SU-DHL-6 (cell line): ENCODE results near the gene ATOSB.

Source experiments
- H2AFZ ChIP-seq: fragments of 200-600 bp; sonication (generic); 2 replicates; pipeline ENCODE4 v1.6.1; 2014; ENCODE audit warnings: low read depth, mild to moderate bottlenecking, moderate library complexity, mixed read lengths, antibody characterized with exemption, low read length; ENCODE audit not compliant: severe bottlenecking
- H3F3A ChIP-seq: fragments of 200-600 bp; shearing (Covaris generic); 2 replicates; pipeline ENCODE4 v1.6.0; 2016; ENCODE audit warnings: antibody characterized with exemption, mild to moderate bottlenecking; ENCODE audit not compliant: insufficient read depth
- H3K27ac ChIP-seq: fragments of 200-600 bp; sonication (generic); 2 replicates; pipeline ENCODE4 v1.5.1; 2016; ENCODE audit warnings: low read depth, mild to moderate bottlenecking, low read length, moderate library complexity, mixed read lengths
- H3K27me3 ChIP-seq: fragments of 200-600 bp; sonication (generic), shearing (Covaris generic); 2 replicates; pipeline ENCODE4 v1.6.0; 2014; ENCODE audit warnings: mild to moderate bottlenecking, low read length
- H3K36me3 ChIP-seq: fragments of 200-600 bp; sonication (generic); 2 replicates; pipeline ENCODE4 v1.6.1; 2014; ENCODE audit warnings: mild to moderate bottlenecking, low read length, mixed read lengths
- H3K4me2 ChIP-seq: fragments of 300-600, 200-600 bp; shearing (Covaris generic), sonication (generic); 2 replicates; pipeline ENCODE4 v1.6.0; 2014; ENCODE audit warnings: low read length, low read depth, mild to moderate bottlenecking; ENCODE audit not compliant: poor library complexity, severe bottlenecking
- H3K4me3 ChIP-seq: fragments of 200-600 bp; sonication (generic); 2 replicates; pipeline ENCODE4 v1.5.1; 2014; ENCODE audit warnings: antibody characterized with exemption, low read length, mild to moderate bottlenecking, mixed read lengths; ENCODE audit not compliant: insufficient read depth, poor library complexity, severe bottlenecking
- H3K79me2 ChIP-seq: fragments of 200-600 bp; sonication (generic); 2 replicates; pipeline ENCODE4 v1.6.1; 2014; ENCODE audit warnings: mild to moderate bottlenecking, low read length, moderate library complexity; ENCODE audit not compliant: insufficient read depth
- H3K9ac ChIP-seq: fragments of 200-600 bp; sonication (generic); 2 replicates; pipeline ENCODE4 v1.7.0; 2014; ENCODE audit warnings: mild to moderate bottlenecking, low read length
- H3K9me2 ChIP-seq: fragments of 200-600 bp; sonication (generic); replicated peaks from 2 replicates; pipeline ENCODE4 v1.6.1; 2014; ENCODE audit warnings: low read length; ENCODE audit not compliant: insufficient read depth
- H3K9me3 ChIP-seq: fragments of 200-600 bp; sonication (generic); 2 replicates; pipeline ENCODE4 v1.6.1; 2014; ENCODE audit warnings: low read length, mixed read lengths; ENCODE audit not compliant: insufficient read depth
- H4K20me1 ChIP-seq: fragments of 200-600 bp; sonication (generic); 2 replicates; pipeline ENCODE4 v1.6.1; 2014; ENCODE audit warnings: low read depth, mild to moderate bottlenecking, antibody characterized with exemption, low read length, moderate library complexity, mixed read lengths
- EZH2phosphoT487 ChIP-seq: fragments of 200-600 bp; sonication (generic), shearing (Covaris generic); conservative IDR thresholded peaks from 2 replicates; pipeline ENCODE4 v1.6.1; 2018; ENCODE audit warnings: mild to moderate bottlenecking, antibody characterized with exemption, low read length, moderate library complexity, mixed read lengths
- TF ChIP-seq, protein P1 (sequence below): fragments of 200-600 bp; sonication (generic); IDR thresholded peaks from one replicate; pipeline ENCODE4 v1.5.1; 2017; ENCODE audit warnings: antibody characterized with exemption, mild to moderate bottlenecking, low read length, moderate library complexity; ENCODE audit not compliant: insufficient read depth, poor library complexity, severe bottlenecking

The ATOSB gene

DNA sequence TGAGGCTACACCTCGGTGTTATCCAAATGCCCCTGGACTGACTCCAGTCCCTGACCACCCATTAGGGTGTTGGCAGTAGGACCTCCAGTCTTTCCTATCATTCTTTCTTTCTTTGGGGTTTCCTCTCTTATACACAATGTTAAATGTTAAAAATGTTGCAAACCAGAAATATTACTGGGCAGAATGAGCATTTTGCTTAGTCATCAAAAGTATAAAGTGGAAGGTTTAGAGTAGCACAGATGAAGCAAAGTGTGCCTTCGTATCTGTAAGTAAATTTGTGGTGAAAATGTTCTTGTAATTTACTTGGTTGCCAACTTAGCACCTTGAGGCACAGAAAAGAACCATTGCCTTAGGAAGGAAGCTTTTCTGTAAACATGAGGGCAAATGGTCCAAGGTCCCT, 24.4 kb upstream of the ATOSB start:
- TF ChIP-seq EZH2phosphoT487 = no peak
- TF ChIP-seq, protein P1, sequence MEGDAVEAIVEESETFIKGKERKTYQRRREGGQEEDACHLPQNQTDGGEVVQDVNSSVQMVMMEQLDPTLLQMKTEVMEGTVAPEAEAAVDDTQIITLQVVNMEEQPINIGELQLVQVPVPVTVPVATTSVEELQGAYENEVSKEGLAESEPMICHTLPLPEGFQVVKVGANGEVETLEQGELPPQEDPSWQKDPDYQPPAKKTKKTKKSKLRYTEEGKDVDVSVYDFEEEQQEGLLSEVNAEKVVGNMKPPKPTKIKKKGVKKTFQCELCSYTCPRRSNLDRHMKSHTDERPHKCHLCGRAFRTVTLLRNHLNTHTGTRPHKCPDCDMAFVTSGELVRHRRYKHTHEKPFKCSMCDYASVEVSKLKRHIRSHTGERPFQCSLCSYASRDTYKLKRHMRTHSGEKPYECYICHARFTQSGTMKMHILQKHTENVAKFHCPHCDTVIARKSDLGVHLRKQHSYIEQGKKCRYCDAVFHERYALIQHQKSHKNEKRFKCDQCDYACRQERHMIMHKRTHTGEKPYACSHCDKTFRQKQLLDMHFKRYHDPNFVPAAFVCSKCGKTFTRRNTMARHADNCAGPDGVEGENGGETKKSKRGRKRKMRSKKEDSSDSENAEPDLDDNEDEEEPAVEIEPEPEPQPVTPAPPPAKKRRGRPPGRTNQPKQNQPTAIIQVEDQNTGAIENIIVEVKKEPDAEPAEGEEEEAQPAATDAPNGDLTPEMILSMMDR = no peak
- H3K79me2 ChIP-seq = no peaks in the 10 kb centered on the region
- H3K9ac ChIP-seq = no peak overlapping the region
- no peak overlapping the region for H2AFZ ChIP-seq
- no peaks in the 10 kb centered on the region for H3F3A ChIP-seq
- H3K4me2 ChIP-seq = no peak overlapping the region
- 0 out of 2 replicates have a peak, but pooled peaks cover 2% of the 10 kb centered on the region for H3K27me3 ChIP-seq
- no peak overlapping the region for H3K27ac ChIP-seq
- H3K36me3 ChIP-seq = no peaks in the 10 kb centered on the region
- no peak overlapping the region for H3K4me3 ChIP-seq
- no peaks in the 10 kb centered on the region for H3K9me2 ChIP-seq
- peaks cover 19% of the 10 kb centered on the region; the same call in 1 of the 2 replicates for H3K9me3 ChIP-seq
- H4K20me1 ChIP-seq = no peaks in the 10 kb centered on the region

DNA sequence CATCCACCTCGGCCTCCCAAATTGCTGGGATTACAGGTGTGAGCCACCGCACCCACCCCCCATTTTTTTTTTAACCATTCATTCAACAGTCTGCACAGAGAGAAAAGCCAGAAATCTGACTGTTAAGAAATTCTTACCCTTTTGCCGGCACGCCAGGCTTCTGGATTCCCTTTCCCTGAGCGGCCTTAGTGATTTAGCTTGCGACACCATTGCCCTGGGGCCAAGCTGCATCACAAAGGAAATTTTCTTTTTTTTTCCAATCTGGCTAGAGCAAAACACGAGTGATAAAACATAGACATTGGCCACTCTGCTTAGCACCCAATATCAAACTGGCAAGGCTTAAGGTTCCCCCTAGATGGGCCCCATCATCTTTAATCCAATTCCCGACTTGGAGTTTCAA, 21.2 kb upstream of the ATOSB start:
- no peaks in the 10 kb centered on the region for H3K79me2 ChIP-seq

DNA sequence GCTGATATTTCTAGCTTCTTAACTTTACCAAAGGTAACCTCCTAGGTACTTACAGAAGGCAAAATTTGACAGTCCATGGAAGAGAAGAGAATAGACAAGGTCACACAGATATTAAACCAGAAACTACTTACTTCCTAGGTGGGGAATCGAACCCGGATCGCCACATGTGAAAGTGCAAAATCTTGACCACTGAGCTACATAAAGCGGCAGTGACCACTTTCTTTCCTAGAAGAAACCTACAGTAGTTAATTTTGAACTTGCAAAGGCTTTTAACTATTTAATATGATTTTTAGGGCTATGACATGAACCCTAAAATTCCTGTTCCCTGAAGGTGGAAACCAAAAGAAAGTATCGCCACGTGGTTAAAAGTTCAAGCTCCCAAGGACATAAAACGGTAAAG, 20.3 kb upstream of the ATOSB start:
- Histone ChIP-seq H3K9me3 (peaks cover 11% of the 10 kb centered on the region; the same call in 1 of the 2 replicates), H4K20me1 (no peaks in the 10 kb centered on the region), H3K9me2 (no peaks in the 10 kb centered on the region), H3K36me3 (no peaks in the 10 kb centered on the region), H3K27me3 (no peaks in the 10 kb centered on the region), H3K4me3 (no peak overlapping the region), H3K27ac (no peak overlapping the region), H3F3A (no peaks in the 10 kb centered on the region), H2AFZ (no peak overlapping the region), H3K4me2 (no peak overlapping the region), H3K9ac (no peak overlapping the region), H3K79me2 (no peaks in the 10 kb centered on the region)
- no peak for TF ChIP-seq EZH2phosphoT487
- TF ChIP-seq, protein P1 = no peak

More for the DNA sequence above, 21.2 kb upstream of the ATOSB start:
- Histone ChIP-seq H3K36me3 (no peaks in the 10 kb centered on the region), H3K4me3 (no peak overlapping the region), H4K20me1 (no peaks in the 10 kb centered on the region), H2AFZ (no peak overlapping the region), H3K27ac (no peak overlapping the region), H3K9ac (no peak overlapping the region), H3K27me3 (0 out of 2 replicates have a peak, but pooled peaks cover 2% of the 10 kb centered on the region), H3F3A (no peaks in the 10 kb centered on the region), H3K9me3 (peaks cover 12% of the 10 kb centered on the region; the same call in 1 of the 2 replicates), H3K4me2 (no peak overlapping the region), H3K9me2 (no peaks in the 10 kb centered on the region)
- no peak for TF ChIP-seq EZH2phosphoT487
- TF ChIP-seq, protein P1 = no peak

DNA sequence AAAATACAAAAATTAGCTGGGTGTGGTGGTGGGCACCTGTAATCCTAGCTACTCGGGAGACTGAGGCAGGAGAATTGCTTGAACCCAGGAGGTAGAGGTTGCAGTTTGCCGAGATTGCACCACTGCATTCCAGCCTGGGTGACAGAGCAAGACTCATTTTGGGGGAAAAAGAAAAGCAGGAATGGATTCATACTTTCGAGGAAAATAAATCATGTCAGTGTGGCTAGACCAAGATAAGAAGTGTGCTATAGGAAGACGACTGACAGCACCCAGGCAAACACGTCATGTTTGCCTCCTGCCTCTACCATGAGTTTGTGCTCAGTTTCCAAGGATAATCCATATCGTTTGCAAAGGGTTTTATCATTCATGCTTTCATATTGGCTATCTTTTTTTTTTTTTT, 19.3 kb upstream of the ATOSB start:
- Histone ChIP-seq H4K20me1 (no peaks in the 10 kb centered on the region), H2AFZ (no peak overlapping the region), H3F3A (no peaks in the 10 kb centered on the region), H3K9me3 (peaks cover 16% of the 10 kb centered on the region), H3K27ac (no peak overlapping the region), H3K4me2 (no peak overlapping the region), H3K36me3 (no peaks in the 10 kb centered on the region), H3K9me2 (no peaks in the 10 kb centered on the region), H3K9ac (no peak overlapping the region), H3K27me3 (no peaks in the 10 kb centered on the region), H3K79me2 (no peaks in the 10 kb centered on the region), H3K4me3 (no peak overlapping the region)
- TF ChIP-seq, protein P1 = no peak
- TF ChIP-seq EZH2phosphoT487 = no peak
